PC-3 (cell line): ENCODE measurements around the gene SPATA31D1.

ENCODE experiments used
- EZH2 ChIP-seq: fragments of 300-600 bp; sonication (generic); IDR thresholded peaks from one replicate; pipeline ENCODE4 v1.6.1; 2017; ENCODE audit warnings: antibody characterized with exemption, mild to moderate bottlenecking, low read length; ENCODE audit not compliant: unreplicated experiment
- EZH2phosphoT487 ChIP-seq: fragments of 300-600 bp; sonication (generic); IDR thresholded peaks from 2 replicates; pipeline ENCODE4 v1.6.1; 2018; ENCODE audit warnings: mild to moderate bottlenecking, antibody characterized with exemption, low read length, borderline replicate concordance
- TF ChIP-seq, protein P1 (sequence below): fragments of 300-600 bp; sonication (generic); conservative IDR thresholded peaks from 2 replicates; pipeline ENCODE4 v1.5.1; 2017; ENCODE audit warnings: antibody characterized with exemption, low read depth, mild to moderate bottlenecking, low read length

- TF ChIP-seq, protein P1, sequence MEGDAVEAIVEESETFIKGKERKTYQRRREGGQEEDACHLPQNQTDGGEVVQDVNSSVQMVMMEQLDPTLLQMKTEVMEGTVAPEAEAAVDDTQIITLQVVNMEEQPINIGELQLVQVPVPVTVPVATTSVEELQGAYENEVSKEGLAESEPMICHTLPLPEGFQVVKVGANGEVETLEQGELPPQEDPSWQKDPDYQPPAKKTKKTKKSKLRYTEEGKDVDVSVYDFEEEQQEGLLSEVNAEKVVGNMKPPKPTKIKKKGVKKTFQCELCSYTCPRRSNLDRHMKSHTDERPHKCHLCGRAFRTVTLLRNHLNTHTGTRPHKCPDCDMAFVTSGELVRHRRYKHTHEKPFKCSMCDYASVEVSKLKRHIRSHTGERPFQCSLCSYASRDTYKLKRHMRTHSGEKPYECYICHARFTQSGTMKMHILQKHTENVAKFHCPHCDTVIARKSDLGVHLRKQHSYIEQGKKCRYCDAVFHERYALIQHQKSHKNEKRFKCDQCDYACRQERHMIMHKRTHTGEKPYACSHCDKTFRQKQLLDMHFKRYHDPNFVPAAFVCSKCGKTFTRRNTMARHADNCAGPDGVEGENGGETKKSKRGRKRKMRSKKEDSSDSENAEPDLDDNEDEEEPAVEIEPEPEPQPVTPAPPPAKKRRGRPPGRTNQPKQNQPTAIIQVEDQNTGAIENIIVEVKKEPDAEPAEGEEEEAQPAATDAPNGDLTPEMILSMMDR = no peak
- TF ChIP-seq EZH2 = no peak
- no peak for TF ChIP-seq EZH2phosphoT487
Measured at GRCh38 chr9:82010711-82011110, 22.1 kb downstream of the SPATA31D1 start.
